ENCODE data around the gene CAD. TPM values are rescaled to one million over a fixed set of nuclear protein-coding genes. Genes with fewer than 3 reads are reported as not detected.

Gene CAD
- total RNA-seq, 1 experiment from 2014 or later = 130 TPM

DNA sequence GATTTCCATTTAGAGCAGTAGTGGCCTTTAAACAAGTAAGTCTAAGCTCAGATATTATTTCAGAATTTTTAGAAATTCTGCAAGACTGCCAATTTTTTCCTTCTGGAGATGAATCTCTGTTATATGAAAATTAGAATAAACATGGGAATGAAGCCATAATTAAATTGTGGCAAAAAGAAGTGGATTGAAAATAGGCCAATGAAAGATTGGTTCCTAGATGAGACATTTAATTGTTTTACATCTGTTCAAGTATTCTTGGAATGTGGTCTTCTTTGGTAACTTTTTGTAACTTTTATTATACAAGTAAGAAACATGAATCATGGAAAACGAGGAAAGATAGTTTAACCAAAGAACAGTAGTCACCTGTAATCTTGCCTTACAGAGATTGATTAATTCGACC lies 10.3 kb downstream of the CAD start:
- no peak overlapping the region for H2AFZ ChIP-seq (ENCODE audit: low read length)
- no peaks in the 10 kb centered on the region for H3K79me2 ChIP-seq (ENCODE audit: insufficient read depth, low read length)
- no peak overlapping the region for H3K4me3 Mint-ChIP-seq
- H3K27me3 ChIP-seq (ENCODE audit: insufficient read depth, low read length) = no peaks in the 10 kb centered on the region
- WGBS (ENCODE audit: extremely low coverage, insufficient read length, low lambda C conversion rate) = no CpG with 5 or more reads among the region's 2 CpGs
- no peak overlapping the region for H3K23ac ChIP-seq (ENCODE audit: insufficient read length, low read depth, low read length)
- no peaks in the 10 kb centered on the region for H3K9me3 ChIP-seq (ENCODE audit: control insufficient read depth, low read depth, low read length)
- H3K14ac ChIP-seq (ENCODE audit: insufficient read depth, low read length) = no peak overlapping the region
- no peak overlapping the region for H2BK15ac ChIP-seq (ENCODE audit: low read depth, low read length)
- H3K4me1 ChIP-seq (ENCODE audit: insufficient read depth, low read length) = no peaks in the 10 kb centered on the region
- H3K23me2 ChIP-seq (ENCODE audit: insufficient read length, low read depth, low read length, poor library complexity, severe bottlenecking) = no peaks in the 10 kb centered on the region
- H3K56ac ChIP-seq (ENCODE audit: insufficient read length, low read depth, low read length) = no peak overlapping the region
- no peak overlapping the region for H4K8ac ChIP-seq (replicated peaks; ENCODE audit: insufficient read length, low read depth, low read length)
- no peak overlapping the region for H2BK120ac ChIP-seq (ENCODE audit: low read depth, low read length, poor library complexity, severe bottlenecking)
- H3K27ac ChIP-seq (ENCODE audit: insufficient read length, low read depth, low read length) = no peak overlapping the region
- no peak overlapping the region for H3K27ac Mint-ChIP-seq
- no peak overlapping the region for H2BK20ac ChIP-seq (ENCODE audit: low read depth, low read length, poor library complexity, severe bottlenecking)
- no peak overlapping the region for H3K18ac ChIP-seq (ENCODE audit: insufficient read length, low read depth, low read length)
- TF ChIP-seq, protein P1, sequence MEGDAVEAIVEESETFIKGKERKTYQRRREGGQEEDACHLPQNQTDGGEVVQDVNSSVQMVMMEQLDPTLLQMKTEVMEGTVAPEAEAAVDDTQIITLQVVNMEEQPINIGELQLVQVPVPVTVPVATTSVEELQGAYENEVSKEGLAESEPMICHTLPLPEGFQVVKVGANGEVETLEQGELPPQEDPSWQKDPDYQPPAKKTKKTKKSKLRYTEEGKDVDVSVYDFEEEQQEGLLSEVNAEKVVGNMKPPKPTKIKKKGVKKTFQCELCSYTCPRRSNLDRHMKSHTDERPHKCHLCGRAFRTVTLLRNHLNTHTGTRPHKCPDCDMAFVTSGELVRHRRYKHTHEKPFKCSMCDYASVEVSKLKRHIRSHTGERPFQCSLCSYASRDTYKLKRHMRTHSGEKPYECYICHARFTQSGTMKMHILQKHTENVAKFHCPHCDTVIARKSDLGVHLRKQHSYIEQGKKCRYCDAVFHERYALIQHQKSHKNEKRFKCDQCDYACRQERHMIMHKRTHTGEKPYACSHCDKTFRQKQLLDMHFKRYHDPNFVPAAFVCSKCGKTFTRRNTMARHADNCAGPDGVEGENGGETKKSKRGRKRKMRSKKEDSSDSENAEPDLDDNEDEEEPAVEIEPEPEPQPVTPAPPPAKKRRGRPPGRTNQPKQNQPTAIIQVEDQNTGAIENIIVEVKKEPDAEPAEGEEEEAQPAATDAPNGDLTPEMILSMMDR (conservative IDR thresholded peaks at IDR 0.05) = no peak
- peaks cover 64 to 95% (median 89%) of the 10 kb centered on the region in 3 experiments for H3K36me3 Mint-ChIP-seq (ENCODE audit: insufficient read depth in 1 of 3, low read depth in 3 of 3)
- H3T11ph ChIP-seq (ENCODE audit: low read length) = no peak overlapping the region
- H3K79me1 ChIP-seq (ENCODE audit: insufficient read depth, low read depth, low read length, poor library complexity, severe bottlenecking) = no peaks in the 10 kb centered on the region
- H3K9ac ChIP-seq (ENCODE audit: extremely low read depth, insufficient read length, low read length) = no peak overlapping the region
- H3K4ac ChIP-seq (ENCODE audit: low read depth, low read length) = no peak overlapping the region
- no peaks in the 10 kb centered on the region for H4K20me1 ChIP-seq (ENCODE audit: control insufficient read depth, insufficient read depth, insufficient read length)
- no peaks in the 10 kb centered on the region for H3K9me3 Mint-ChIP-seq
- H3K27me3 Mint-ChIP-seq (ENCODE audit: low read depth) = no peaks in the 10 kb centered on the region
- DNase-seq = no peak
- no peak overlapping the region for H4K5ac ChIP-seq (ENCODE audit: insufficient read length, low read depth, low read length)
- H3K4me1 Mint-ChIP-seq = no peaks in the 10 kb centered on the region
- H2AK5ac ChIP-seq (ENCODE audit: insufficient read length, low read length) = no peak overlapping the region
- H3K4me2 ChIP-seq (ENCODE audit: insufficient read depth, insufficient read length, low read length) = no peak overlapping the region
- no peak overlapping the region for H2BK12ac ChIP-seq (ENCODE audit: insufficient read length, low read depth, low read length)
- H4K91ac ChIP-seq (ENCODE audit: insufficient read length, low read depth, low read length) = no peak overlapping the region
- H2BK5ac ChIP-seq (ENCODE audit: insufficient read length, low read length) = no peak overlapping the region

Measured in H9 (cell line).